Loucy (cell line): ENCODE results near the gene MPIG6B.

Experiments used
- EZH2phosphoT487 ChIP-seq: fragments of 200-600 bp; IDR thresholded peaks from 2 replicates; pipeline ENCODE4 v1.6.1; 2018; ENCODE audit warnings: antibody characterized with exemption, mild to moderate bottlenecking, moderate library complexity, borderline replicate concordance
- TF ChIP-seq, protein P1 (sequence below): fragments of 200-600 bp; sonication (generic); conservative IDR thresholded peaks from 2 replicates; pipeline ENCODE4 v1.5.1; 2014; ENCODE audit warnings: mild to moderate bottlenecking, antibody characterized with exemption, low read length

GRCh38 chr6:31739639-31740396, 16.6 kb downstream of the MPIG6B start, which contains the start of gene MSH5:
- TF ChIP-seq, protein P1, sequence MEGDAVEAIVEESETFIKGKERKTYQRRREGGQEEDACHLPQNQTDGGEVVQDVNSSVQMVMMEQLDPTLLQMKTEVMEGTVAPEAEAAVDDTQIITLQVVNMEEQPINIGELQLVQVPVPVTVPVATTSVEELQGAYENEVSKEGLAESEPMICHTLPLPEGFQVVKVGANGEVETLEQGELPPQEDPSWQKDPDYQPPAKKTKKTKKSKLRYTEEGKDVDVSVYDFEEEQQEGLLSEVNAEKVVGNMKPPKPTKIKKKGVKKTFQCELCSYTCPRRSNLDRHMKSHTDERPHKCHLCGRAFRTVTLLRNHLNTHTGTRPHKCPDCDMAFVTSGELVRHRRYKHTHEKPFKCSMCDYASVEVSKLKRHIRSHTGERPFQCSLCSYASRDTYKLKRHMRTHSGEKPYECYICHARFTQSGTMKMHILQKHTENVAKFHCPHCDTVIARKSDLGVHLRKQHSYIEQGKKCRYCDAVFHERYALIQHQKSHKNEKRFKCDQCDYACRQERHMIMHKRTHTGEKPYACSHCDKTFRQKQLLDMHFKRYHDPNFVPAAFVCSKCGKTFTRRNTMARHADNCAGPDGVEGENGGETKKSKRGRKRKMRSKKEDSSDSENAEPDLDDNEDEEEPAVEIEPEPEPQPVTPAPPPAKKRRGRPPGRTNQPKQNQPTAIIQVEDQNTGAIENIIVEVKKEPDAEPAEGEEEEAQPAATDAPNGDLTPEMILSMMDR = no peak
- no peak for TF ChIP-seq EZH2phosphoT487
